Activated CD4-positive, alpha-beta T cell treated with anti-CD3 and anti-CD28 coated beads, Interleukin-2, amount 10 ng/mL, durations not matched to agents 7 days and 5 days (primary cell): Measurements from ENCODE around the gene VAMP8. TPM values are rescaled to one million over a fixed set of nuclear protein-coding genes. Genes with fewer than 3 reads are reported as not detected.
"Not testable (repeated sequence)": the region's sequence is repeated elsewhere in the genome, so short reads cannot be mapped to it uniquely, and the experiment has no call there.

Experiments
- CTCF ChIA-PET: fragments of 350-600 bp; sonication (Branson Sonifier 250); formaldehyde crosslinking; loops from one replicate; lab custom pipeline; 2021; ENCODE audit warnings: antibody characterized with exemption; lab: Charles Lee
- POLR2A ChIA-PET: fragments of 350-600 bp; sonication (Branson Sonifier 250); formaldehyde crosslinking; loops from one replicate; lab custom pipeline; 2021; ENCODE audit warnings: antibody characterized with exemption; lab: Charles Lee
- DNase-seq: peaks from one replicate; pipeline ENCODE4 v3.0.0-alpha.2; 2020
- H3K27ac Mint-ChIP-seq: one replicate; pipeline ENCODE4 v1.8.0; 2021; ENCODE audit warnings: mild to moderate bottlenecking, moderate library complexity, mixed read lengths
- H3K27me3 Mint-ChIP-seq: one replicate; pipeline ENCODE4 v1.8.0; 2021; ENCODE audit warnings: mixed read lengths
- H3K36me3 Mint-ChIP-seq: one replicate; pipeline ENCODE4 v1.8.0; 2021; ENCODE audit warnings: low read depth, mixed read lengths
- H3K4me1 Mint-ChIP-seq: one replicate; pipeline ENCODE4 v1.8.0; 2021; ENCODE audit warnings: mixed read lengths
- H3K4me3 Mint-ChIP-seq: one replicate; pipeline ENCODE4 v1.8.0; 2021; ENCODE audit warnings: mild to moderate bottlenecking, moderate library complexity, mixed read lengths
- H3K9me3 Mint-ChIP-seq: one replicate; pipeline ENCODE4 v1.8.0; 2021; ENCODE audit warnings: mixed read lengths
- total RNA-seq, 2 experiments: library from RNA; stranded (reverse); gene quantifications; one replicate each; pipeline ENCODE4 v1.2.3, GENCODE V29; 2021

Gene VAMP8
- total RNA-seq, 2 experiments from 2014 or later = 131 to 149 TPM

DNA sequence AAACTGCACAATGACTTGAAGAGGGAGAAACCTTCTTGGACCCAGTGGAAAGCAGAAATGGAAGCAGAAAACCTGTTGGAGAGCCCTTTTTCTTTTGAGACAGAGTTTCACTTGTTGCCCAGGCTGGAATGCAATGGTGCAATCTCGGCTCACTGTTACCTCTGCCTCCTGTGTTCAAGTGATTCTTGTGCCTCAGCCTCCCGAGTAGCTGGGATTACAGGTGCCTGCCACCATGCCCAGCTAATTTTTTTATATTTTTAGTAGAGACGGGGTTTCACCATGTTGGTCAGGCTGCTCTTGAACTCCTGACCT is 26.7 kb downstream of the VAMP8 start:
- H3K9me3 Mint-ChIP-seq, H3K27me3 Mint-ChIP-seq, H3K4me3 Mint-ChIP-seq, H3K27ac Mint-ChIP-seq, POLR2A ChIA-PET, DNase-seq: not testable (repeated sequence)
- CTCF ChIA-PET = interaction anchor here (0.7 to 4.2 kb wide), 6 partner anchors 8 to 184 kb away, joined by 3 to 21 read pairs (median 3); partner anchors contain the start of genes C2orf68 and RNF181
- Mint-ChIP-seq H3K36me3 (peaks cover 15% of the 10 kb centered on the region), H3K4me1 (peaks cover 17% of the 10 kb centered on the region)

DNA sequence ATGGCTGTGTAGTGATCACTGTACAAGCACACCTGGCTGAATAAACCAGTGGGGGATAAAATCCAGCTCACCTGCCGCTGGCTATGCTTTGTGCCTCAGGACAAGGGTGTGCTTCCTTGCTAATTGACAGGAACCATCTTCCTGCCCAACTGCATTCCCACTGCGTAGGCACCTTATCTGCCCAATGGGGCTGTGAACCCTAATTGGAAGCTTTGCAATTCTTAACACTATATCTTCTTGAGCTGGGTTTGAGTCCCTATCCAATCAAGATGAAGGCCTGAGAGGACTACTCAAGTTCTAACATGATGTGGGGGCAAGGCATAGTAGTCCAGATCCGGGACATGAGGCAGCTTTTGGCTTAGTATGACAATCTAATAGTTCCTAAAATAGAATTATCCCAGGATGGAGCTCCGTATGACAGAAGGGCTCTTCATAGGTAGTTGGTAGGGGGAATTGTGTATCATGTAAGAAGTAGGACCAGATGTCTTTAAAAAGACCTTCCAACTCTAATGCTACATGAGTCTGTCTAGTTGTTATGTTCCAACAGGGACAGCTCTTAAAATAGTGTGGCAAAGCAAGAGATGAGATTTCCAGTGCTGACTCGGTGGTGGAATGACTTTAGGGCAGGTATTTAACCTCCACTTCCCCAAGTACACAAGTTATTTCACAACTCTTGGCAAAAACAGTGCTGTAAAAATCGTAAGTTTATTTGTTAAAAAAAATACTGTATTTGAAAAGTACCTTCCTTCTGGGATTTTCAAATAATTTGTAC is 27.4 kb downstream of the VAMP8 start:
- no peak overlapping the region for H3K4me3 Mint-ChIP-seq
- no peak for DNase-seq
- H3K9me3 Mint-ChIP-seq = no peaks in the 10 kb centered on the region

DNA sequence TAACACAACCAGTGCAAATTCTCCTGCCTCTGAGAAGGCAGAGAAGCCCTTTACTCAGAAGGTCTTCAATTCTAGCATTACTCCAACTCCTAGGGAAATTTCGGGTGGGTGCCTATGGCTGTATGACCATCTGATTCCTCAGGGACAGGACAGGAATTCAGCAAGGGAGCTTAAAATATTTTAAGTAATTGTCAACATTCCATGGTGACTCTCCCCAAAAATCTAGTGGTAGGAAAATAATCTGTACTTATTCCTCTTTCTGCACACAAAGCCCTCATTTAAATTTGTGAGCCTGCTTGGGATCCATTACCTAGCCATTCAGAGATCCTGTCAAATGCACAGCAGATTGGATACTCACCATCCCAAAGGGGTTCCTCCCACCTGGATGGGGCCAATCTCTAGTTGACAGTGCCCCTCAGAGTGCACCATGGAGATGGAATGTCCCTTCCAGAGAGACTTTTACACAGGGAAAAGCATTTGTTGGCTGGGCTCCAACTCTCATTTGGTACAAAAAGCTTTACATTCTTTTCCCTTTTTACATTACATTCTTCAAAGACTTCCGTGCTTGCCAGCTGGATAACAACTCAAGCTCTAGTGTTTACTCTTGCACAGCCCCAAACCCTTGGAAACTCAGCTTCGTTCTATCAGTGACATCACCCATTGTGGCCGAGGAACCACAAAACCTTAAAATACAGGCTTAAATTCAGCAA is 28.2 kb downstream of the VAMP8 start:
- POLR2A ChIA-PET = no interaction called here
- H3K4me1 Mint-ChIP-seq = peaks cover 24% of the 10 kb centered on the region
- CTCF ChIA-PET = interaction anchor here (1.1 to 4.2 kb wide), 3 partner anchors 11 to 44 kb away, joined by 3 to 21 read pairs (median 3); partner anchors contain the start of genes GGCX and RNF181
- H3K4me3 Mint-ChIP-seq = no peak overlapping the region
- peaks cover 2% of the 10 kb centered on the region for H3K27me3 Mint-ChIP-seq
- DNase-seq = no peak
- H3K36me3 Mint-ChIP-seq = peaks cover 24% of the 10 kb centered on the region
- no peaks in the 10 kb centered on the region for H3K9me3 Mint-ChIP-seq
- H3K27ac Mint-ChIP-seq = no peak overlapping the region

More for the DNA sequence above, 27.4 kb downstream of the VAMP8 start:
- CTCF ChIA-PET = interaction anchor here (0.7 to 4.2 kb wide), 6 partner anchors 10 to 185 kb away, joined by 3 to 21 read pairs (median 3); partner anchors contain the start of genes GGCX and RNF181
- Mint-ChIP-seq H3K4me1 (peaks cover 19% of the 10 kb centered on the region), H3K27me3 (peaks cover 2% of the 10 kb centered on the region), H3K36me3 (peaks cover 18% of the 10 kb centered on the region), H3K27ac (no peak overlapping the region)
- POLR2A ChIA-PET = no interaction called here

DNA sequence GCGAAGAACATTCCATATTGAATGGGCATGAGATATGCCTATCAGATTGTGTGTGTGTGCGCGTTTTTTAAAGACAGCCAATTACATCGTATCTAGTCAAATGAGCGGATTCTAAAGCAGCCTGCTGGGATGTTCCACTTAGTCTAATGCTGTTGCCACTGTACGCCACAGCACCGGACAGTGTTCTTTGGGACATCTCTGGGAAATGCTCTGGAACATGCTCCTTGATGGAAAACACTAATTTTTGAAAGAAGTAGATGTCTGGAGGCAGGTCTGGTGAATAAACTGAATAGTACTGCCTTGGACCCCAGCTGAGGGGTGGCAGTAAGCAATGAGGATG is 28.7 kb downstream of the VAMP8 start:
- H3K9me3 Mint-ChIP-seq = no peaks in the 10 kb centered on the region
- peaks cover 24% of the 10 kb centered on the region for H3K36me3 Mint-ChIP-seq
- H3K4me3 Mint-ChIP-seq = no peak overlapping the region
- ChIA-PET CTCF (interaction anchor here (1.6 to 4.2 kb wide), 2 partner anchors 11 to 45 kb away, joined by 3 to 21 read pairs; partner anchors contain the start of genes GGCX and RNF181), POLR2A (no interaction called here)
- H3K4me1 Mint-ChIP-seq = peaks cover 24% of the 10 kb centered on the region
- no peak overlapping the region for H3K27ac Mint-ChIP-seq
- no peak for DNase-seq
- H3K27me3 Mint-ChIP-seq = peaks cover 2% of the 10 kb centered on the region

DNA sequence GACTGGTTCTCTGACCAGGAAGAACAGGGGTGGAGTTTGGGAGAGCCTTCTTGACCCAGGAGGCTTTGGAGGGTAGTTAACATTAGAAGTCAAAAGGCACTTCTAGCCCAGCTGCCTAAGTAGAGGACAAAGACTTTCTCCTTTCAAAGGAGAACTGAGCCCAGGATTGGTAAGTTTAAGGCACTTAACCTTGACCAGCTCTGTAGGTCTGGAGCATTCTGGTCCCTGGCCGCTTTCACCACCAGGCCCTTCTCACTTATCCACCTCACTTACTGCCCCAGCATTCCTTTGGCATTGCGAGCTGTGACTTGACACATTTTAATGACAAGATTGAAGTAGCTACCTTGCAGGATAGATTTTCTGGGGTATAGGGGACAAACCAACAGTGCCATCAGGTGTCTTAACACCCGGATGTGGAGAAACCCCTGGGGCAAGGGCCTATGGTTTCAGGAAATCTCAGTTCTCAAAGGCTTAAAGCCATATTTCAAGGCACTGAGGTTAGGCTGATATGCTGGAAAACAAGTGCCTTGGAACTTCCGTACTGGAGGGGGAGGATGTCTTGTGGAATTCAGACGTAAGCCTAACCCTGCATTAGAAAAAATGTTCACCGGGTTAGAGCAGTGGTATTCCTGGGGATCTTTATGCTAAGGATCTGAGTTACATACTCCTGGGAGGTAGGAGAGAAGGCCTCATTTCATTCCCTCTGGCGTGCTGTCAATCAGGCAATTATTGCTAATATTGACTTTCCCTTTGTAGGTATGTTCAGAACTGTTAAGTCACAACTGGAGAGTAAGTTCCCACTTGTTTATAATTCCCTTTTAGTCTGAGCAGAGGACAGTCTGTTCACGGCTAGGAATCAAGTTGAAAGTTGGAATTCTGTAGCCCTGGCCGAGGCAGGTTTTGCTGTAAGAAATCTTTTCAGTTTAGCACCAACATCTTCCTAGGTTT is 30.2 kb downstream of the VAMP8 start:
- ChIA-PET POLR2A (no interaction called here), CTCF (interaction anchor here (0.6 to 4.2 kb wide), 2 partner anchors 13 kb away, joined by 3 to 21 read pairs; partner anchors contain the start of gene RNF181)
- H3K4me1 Mint-ChIP-seq = peaks cover 29% of the 10 kb centered on the region
- H3K36me3 Mint-ChIP-seq = peaks cover 25% of the 10 kb centered on the region
- DNase-seq = no peak
- no peaks in the 10 kb centered on the region for H3K9me3 Mint-ChIP-seq
- peaks cover 2% of the 10 kb centered on the region for H3K27me3 Mint-ChIP-seq
- no peak overlapping the region for H3K27ac Mint-ChIP-seq
- H3K4me3 Mint-ChIP-seq = no peak overlapping the region

DNA sequence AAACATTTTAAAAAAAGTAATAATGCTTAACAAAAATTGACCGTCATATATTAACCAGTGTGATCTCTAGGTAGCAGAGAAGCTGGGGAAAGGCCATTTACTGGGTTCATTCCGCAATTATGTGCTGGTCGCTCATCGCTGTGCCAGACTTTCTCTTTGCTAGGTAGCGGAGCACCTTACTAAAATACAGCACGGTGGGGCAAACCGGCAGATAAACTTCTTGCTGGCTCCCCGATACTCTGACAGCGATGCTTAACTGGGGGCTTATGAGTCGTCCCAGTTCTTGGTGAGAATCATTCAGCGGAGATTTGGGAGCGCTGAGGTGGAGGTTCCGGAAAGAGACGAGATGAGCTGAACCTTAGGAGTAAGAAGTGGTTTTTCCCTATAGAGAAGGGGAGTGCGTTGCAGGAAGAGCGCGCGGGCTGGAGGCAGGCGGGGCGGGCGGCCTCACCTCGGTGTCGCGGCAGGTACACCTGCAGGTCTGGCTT is 33.9 kb downstream of the VAMP8 start:
- POLR2A ChIA-PET = interaction anchor here (0.7 to 1.0 kb wide), 2 partner anchors 10 to 240 kb away, joined by 4 to 7 read pairs; no protein-coding TSS in a partner anchor
- CTCF ChIA-PET = interaction anchor here (0.6 to 2.2 kb wide), 9 partner anchors 11 to 591 kb away, joined by 3 to 8 read pairs (median 3); no protein-coding TSS in a partner anchor
- Mint-ChIP-seq H3K9me3 (no peaks in the 10 kb centered on the region), H3K27ac (peak overlapping the region; percentile 91), H3K27me3 (no peaks in the 10 kb centered on the region), H3K4me1 (peaks cover 33% of the 10 kb centered on the region), H3K36me3 (peaks cover 29% of the 10 kb centered on the region), H3K4me3 (peak overlapping the region; percentile 90)
- no peak for DNase-seq

DNA sequence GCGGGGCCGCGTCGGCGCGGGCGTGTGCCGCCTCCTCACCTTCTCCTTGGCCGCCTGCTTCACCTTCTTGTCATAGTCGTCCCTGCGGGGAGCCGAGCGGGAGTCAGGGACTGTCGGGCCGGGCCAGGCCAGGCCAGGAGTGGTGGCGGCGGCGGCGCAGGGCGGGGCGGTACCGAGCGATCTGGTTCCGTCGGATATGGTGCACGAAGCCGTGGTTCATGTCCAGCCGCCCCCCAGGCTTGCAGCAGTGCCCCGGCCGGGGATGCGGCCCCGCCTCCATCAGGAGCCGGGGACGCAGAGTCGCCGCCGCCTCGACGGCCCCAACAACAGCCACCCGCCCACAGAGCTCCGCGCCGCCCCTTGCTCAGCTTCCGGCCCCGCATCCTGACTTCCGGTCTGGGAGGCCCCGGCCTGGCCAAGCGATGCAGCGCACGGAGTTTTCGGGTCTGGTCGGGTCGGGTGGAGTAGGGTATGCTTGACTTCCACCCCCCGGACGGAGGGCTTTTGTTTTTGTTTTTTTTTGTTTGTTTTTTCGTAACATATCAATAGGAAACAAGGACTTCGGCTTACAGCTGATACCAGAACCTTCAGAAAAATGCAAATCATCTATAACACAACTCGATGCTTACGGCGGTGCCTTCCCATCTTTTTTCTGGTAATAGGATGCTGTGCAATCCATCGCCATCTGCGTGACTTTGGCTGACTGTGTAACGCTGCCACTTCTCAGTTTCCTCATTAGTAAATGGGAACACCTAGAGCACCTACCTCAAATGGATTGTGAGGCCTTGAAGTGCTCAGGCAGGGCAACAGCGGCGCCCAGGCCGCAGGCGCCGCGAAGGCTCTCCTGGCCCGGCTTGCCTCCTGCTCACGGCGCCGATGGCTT is 34.6 kb downstream of the VAMP8 start, which contains the start of gene C2orf68:
TSS of gene C2orf68 (minus strand) at position 362 of the 883 bp plus-strand sequence. CDS start at position 280, 82 bp downstream.
- H3K27ac Mint-ChIP-seq = peak within 1 kb of the TSS; percentile 91
- CTCF ChIA-PET = interaction anchor here (0.7 to 2.2 kb wide), 10 partner anchors 8 to 94 kb away, joined by 3 to 8 read pairs (median 3); partner anchors contain the start of gene TMEM150A

DNA sequence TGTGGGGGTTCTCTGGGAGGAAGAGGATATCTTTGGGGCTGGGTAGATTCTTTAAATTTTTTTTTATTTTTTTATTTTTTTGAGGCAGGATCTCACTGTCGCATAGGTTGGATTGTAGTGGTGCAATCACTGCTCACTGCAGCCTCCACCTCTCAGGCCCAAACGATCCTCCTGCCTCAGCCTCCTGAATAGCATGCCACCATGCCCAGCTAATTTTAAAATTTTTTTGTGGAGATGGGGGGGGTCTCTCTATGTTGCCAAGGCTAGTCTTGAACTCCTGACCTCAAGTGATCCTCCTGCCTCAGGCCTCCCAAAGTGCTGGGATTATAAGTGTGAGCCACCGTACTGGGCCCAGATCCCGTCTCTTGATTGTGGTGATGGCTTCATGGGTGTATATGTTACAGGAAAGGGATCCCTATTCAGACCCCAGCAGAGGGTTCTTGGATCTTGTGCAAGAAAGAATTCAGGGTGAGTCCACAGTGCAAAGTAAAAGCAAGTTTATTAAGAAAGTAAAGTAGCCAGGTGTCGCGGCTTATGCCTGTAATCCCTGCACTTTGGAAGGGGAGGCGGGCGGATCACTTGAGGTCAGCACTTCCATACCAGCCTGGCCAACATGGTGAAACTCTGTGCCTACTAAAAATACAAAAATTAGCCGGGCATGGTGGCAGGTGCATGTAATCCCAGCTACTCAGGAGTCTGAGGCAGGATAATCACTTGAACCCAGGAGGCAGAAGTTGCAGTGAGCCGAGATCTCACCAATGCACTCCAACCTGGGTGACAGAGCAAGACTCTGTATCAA is 36.5 kb downstream of the VAMP8 start:
- H3K9me3 Mint-ChIP-seq = no peaks in the 10 kb centered on the region
- H3K36me3 Mint-ChIP-seq = peaks cover 22% of the 10 kb centered on the region
- H3K27me3 Mint-ChIP-seq = no peaks in the 10 kb centered on the region
- peak overlapping the region; percentile 38 for H3K4me3 Mint-ChIP-seq
- peaks cover 42% of the 10 kb centered on the region for H3K4me1 Mint-ChIP-seq
- ChIA-PET POLR2A (no interaction called here), CTCF (interaction anchor here (0.6 to 0.9 kb wide), 3 partner anchors 22 to 75 kb away, joined by 3 to 4 read pairs (median 3); partner anchors contain the start of genes GGCX and MAT2A)
- DNase-seq = no peak
- no peak overlapping the region for H3K27ac Mint-ChIP-seq

More for the DNA sequence above, 34.6 kb downstream of the VAMP8 start, which contains the start of gene C2orf68:
- Mint-ChIP-seq H3K4me1 (peaks cover 34% of the 10 kb centered on the region), H3K36me3 (peaks cover 29% of the 10 kb centered on the region), H3K4me3 (peak within 1 kb of the TSS; percentile 90), H3K9me3 (no peaks in the 10 kb centered on the region), H3K27me3 (no peaks in the 10 kb centered on the region)
- POLR2A ChIA-PET = interaction anchor here (0.5 to 1.0 kb wide), 4 partner anchors 11 to 1812 kb away, joined by 3 to 7 read pairs (median 4); no protein-coding TSS in a partner anchor
- peak; percentile 89 for DNase-seq

DNA sequence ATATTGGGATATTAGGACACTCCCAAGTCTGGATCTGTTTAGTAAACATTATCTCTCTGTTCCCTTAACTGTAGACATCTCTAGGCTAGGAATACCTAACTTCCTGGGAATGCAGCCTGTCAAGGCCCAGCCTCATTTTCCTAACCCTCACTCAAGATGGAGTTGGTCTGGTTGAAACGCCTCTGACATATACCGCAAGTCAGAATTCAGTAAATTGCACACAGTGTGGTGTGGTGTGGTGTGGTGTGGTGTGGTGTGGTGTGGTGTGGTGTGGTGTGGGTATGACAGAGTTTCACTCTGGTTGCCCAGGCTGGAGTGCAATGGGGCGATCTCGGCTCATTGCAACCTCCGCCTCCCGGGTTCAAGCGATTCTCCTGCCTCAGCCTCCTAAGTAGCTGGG is 37.4 kb downstream of the VAMP8 start:
- ChIA-PET POLR2A (interaction anchor here (0.5 kb wide), 1 partner anchor 53 kb away, joined by 10 read pairs; no protein-coding TSS in a partner anchor), CTCF (interaction anchor here (1.3 kb wide), 1 partner anchor 13 kb away, joined by 4 read pairs; no protein-coding TSS in a partner anchor)
- Mint-ChIP-seq H3K36me3 (peaks cover 20% of the 10 kb centered on the region), H3K4me1 (peaks cover 45% of the 10 kb centered on the region), H3K27ac (peak overlapping the region; percentile 9)
- not testable (repeated sequence) for H3K27me3 Mint-ChIP-seq, H3K9me3 Mint-ChIP-seq, DNase-seq, H3K4me3 Mint-ChIP-seq

DNA sequence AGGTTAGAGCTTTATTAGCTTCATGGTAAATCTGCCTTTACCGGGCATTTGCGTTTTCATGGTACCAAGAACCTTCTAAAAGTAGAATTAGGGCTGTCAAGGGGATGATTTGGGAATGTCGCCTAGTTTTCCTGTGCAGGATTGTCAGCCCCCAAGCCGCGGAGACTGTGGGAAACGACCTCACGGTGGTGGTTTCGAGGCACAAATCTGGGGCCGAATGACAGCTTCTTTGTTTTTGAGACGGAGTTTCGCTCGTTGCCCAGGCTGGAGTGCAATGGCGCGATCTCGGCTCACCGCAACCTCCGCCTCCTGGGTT is 38.0 kb downstream of the VAMP8 start:
- CTCF ChIA-PET = interaction anchor here (1.3 kb wide), 1 partner anchor 13 kb away, joined by 4 read pairs; no protein-coding TSS in a partner anchor
- POLR2A ChIA-PET = interaction anchor here (0.5 kb wide), 1 partner anchor 53 kb away, joined by 10 read pairs; no protein-coding TSS in a partner anchor

More for the DNA sequence above, 38.0 kb downstream of the VAMP8 start:
- peak overlapping the region; percentile 98 for H3K27ac Mint-ChIP-seq
- H3K27me3 Mint-ChIP-seq = no peaks in the 10 kb centered on the region
- H3K4me1 Mint-ChIP-seq = peaks cover 40% of the 10 kb centered on the region
- H3K9me3 Mint-ChIP-seq = no peaks in the 10 kb centered on the region
- H3K4me3 Mint-ChIP-seq = peak overlapping the region; percentile 98
- peaks cover 16% of the 10 kb centered on the region for H3K36me3 Mint-ChIP-seq
- DNase-seq = no peak
